ENCODE data around the gene RNF150.

RNF150 gene

GRCh38 chr4:141118381-141118780, 14.9 kb downstream of the RNF150 start (continued):
- TF ChIP-seq PRDM4 (tag by site-specific recombination; IDR thresholded peaks at IDR 0.05): no peak
- TF ChIP-seq PRDM10 (tag by site-specific recombination; IDR thresholded peaks at IDR 0.05): no peak
- no peak for TF ChIP-seq ZFP3 (tag by site-specific recombination; IDR thresholded peaks at IDR 0.05; ENCODE audit: low read depth)
- no peak for TF ChIP-seq ZNF146 (tag by site-specific recombination; IDR thresholded peaks at IDR 0.05)
- TF ChIP-seq ZNF548 (tag by site-specific recombination; IDR thresholded peaks at IDR 0.05): no peak
- TF ChIP-seq ZNF148 (tag by site-specific recombination; IDR thresholded peaks at IDR 0.05; ENCODE audit: borderline replicate concordance): no peak
- no peak for TF ChIP-seq ZNF610 (tag by site-specific recombination; IDR thresholded peaks at IDR 0.05; ENCODE audit: borderline replicate concordance)
- no peak for TF ChIP-seq ZFHX2 (tag by site-specific recombination; conservative IDR thresholded peaks at IDR 0.05)
- TF ChIP-seq ZNF223 (tag by site-specific recombination; IDR thresholded peaks at IDR 0.05): no peak
- no peak for TF ChIP-seq ZNF426 (tag by site-specific recombination; IDR thresholded peaks at IDR 0.05)
- no peak for TF ChIP-seq WT1 (tag by site-specific recombination; IDR thresholded peaks at IDR 0.05)

- H3K4me3 ChIP-seq (ENCODE audit: low read depth, low read length): no peak overlapping the region
- ChIA-PET CTCF (no interaction called here), POLR2A (interaction anchor here (1.3 kb wide), 1 partner anchor 16 kb away, joined by 3 read pairs; the partner anchor contains the start of gene RNF150)
- no peak overlapping the region for H3K27ac ChIP-seq (ENCODE audit: extremely low read depth, low read depth, low read length)
- TF ChIP-seq GLI2 (tag by site-specific recombination; IDR thresholded peaks at IDR 0.05; ENCODE audit: borderline replicate concordance, low read depth): no peak
- TF ChIP-seq WT1 (tag by site-specific recombination; IDR thresholded peaks at IDR 0.05): no peak
- no peak for TF ChIP-seq ZNF266 (tag by site-specific recombination; IDR thresholded peaks at IDR 0.05; ENCODE audit: low read depth)
- TF ChIP-seq ZNF354C (tag by site-specific recombination; IDR thresholded peaks at IDR 0.05; ENCODE audit: borderline replicate concordance, low read depth): no peak
- no peak for TF ChIP-seq ZNF132 (tag by site-specific recombination; IDR thresholded peaks at IDR 0.05; ENCODE audit: borderline replicate concordance)
- no peak for TF ChIP-seq ZNF544 (tag by site-specific recombination; IDR thresholded peaks at IDR 0.05)
- no peak for TF ChIP-seq ZNF701 (tag by site-specific recombination; IDR thresholded peaks at IDR 0.05)
- TF ChIP-seq YY1 (tag by site-specific recombination; IDR thresholded peaks at IDR 0.05): no peak
- no peak for TF ChIP-seq ZBTB8A (tag by site-specific recombination; IDR thresholded peaks at IDR 0.05)
- TF ChIP-seq ZBTB6 (tag by site-specific recombination; IDR thresholded peaks at IDR 0.05): no peak
- TF ChIP-seq ZNF350 (tag by site-specific recombination; IDR thresholded peaks at IDR 0.05): no peak
- H3K9me3 ChIP-seq (ENCODE audit: control insufficient read depth, insufficient read depth, low read depth, low read length): no peaks in the 10 kb centered on the region
- H3K36me3 ChIP-seq (ENCODE audit: control insufficient read depth in 2 of 2, insufficient read depth in 1 of 2, low read length in 2 of 2): no peaks in the 10 kb centered on the region
- no peaks in the 10 kb centered on the region for H3K4me1 ChIP-seq (ENCODE audit: control insufficient read depth, insufficient read depth, low read length)
Measured at GRCh38 chr4:141117935-141118334, 15.3 kb downstream of the RNF150 start.
